HEK293 (cell line): ENCODE measurements around the gene UPK3A.
A peak's percentile ranks its signal among the peaks of the same experiment; 100 is the strongest.

Experiments
- CTCF ChIA-PET: fragments of 350-600 bp; formaldehyde crosslinking; extraction: SDS; loops from one replicate; lab custom pipeline; 2021; ENCODE audit warnings: antibody characterized with exemption; lab: Yijun Ruan, JAX
- POLR2A ChIA-PET: fragments of 300-600 bp; formaldehyde crosslinking; extraction: SDS; loops from one replicate; lab custom pipeline; 2020; ENCODE audit warnings: antibody characterized with exemption, inconsistent platforms; lab: Yijun Ruan, JAX
- H3K27ac ChIP-seq: fragments of 200-500 bp; sonication (Bioruptor generic); 2 replicates; pipeline ENCODE4 v1.5.1; 2014; ENCODE audit warnings: low read depth, low read length, control low read depth, inconsistent platforms; ENCODE audit errors: extremely low read depth
- H3K36me3 ChIP-seq, 2 experiments: fragments of 200-500 bp in 1 of 2; sonication (Bioruptor generic) in 1 of 2; 1 replicate in 1 of 2; 2 replicates in 1 of 2; pipeline ENCODE4 v1.5.1; 2014 to 2017; ENCODE audit warnings: inconsistent platforms in 2 of 2, low read length in 2 of 2; ENCODE audit not compliant: control insufficient read depth in 2 of 2, insufficient read depth in 1 of 2
- H3K4me1 ChIP-seq: fragments of 200-500 bp; sonication (Bioruptor generic); 2 replicates; pipeline ENCODE4 v1.5.1; 2014; ENCODE audit warnings: mild to moderate bottlenecking, low read length, inconsistent platforms; ENCODE audit not compliant: control insufficient read depth, insufficient read depth
- H3K4me3 ChIP-seq: 2 replicates; pipeline ENCODE4 v1.5.1; 2011; ENCODE audit warnings: low read depth, mild to moderate bottlenecking, control low read depth, low read length, moderate library complexity
- H3K9me3 ChIP-seq: fragments of 200-500 bp; sonication (Bioruptor generic); 2 replicates; pipeline ENCODE4 v1.5.1; 2014; ENCODE audit warnings: low read depth, low read length, inconsistent platforms; ENCODE audit not compliant: control insufficient read depth, insufficient read depth
- ELK4 ChIP-seq: IDR thresholded peaks from 2 replicates; pipeline ENCODE4 v1.6.1; 2011; ENCODE audit warnings: mild to moderate bottlenecking, low read depth, low read length, borderline replicate concordance
- GLI4 ChIP-seq: fragments of 450-650 bp; formaldehyde crosslinking; IDR thresholded peaks from 2 replicates; pipeline ENCODE4 v1.5.1; 2016; ENCODE audit warnings: missing biosample characterization, missing genetic modification characterization
- PRDM1 ChIP-seq: fragments of 450-650 bp; formaldehyde crosslinking; IDR thresholded peaks from 2 replicates; pipeline ENCODE4; 2016; ENCODE audit warnings: missing biosample characterization, missing genetic modification characterization
- ZNF18 ChIP-seq: fragments of 450-650 bp; formaldehyde crosslinking; IDR thresholded peaks from 2 replicates; pipeline ENCODE4 v1.5.1; 2016; ENCODE audit warnings: missing biosample characterization, missing genetic modification characterization
- ZNF791 ChIP-seq: fragments of 450-650 bp; formaldehyde crosslinking; IDR thresholded peaks from 2 replicates; pipeline ENCODE4 v1.5.1; 2016; ENCODE audit warnings: missing biosample characterization, missing genetic modification characterization
- ZNF843 ChIP-seq: fragments of 450-650 bp; formaldehyde crosslinking; IDR thresholded peaks from 2 replicates; pipeline ENCODE4 v1.5.1; 2016; ENCODE audit warnings: missing biosample characterization, missing genetic modification characterization

UPK3A gene

GRCh38 chr22:45343143-45343542 lies 58.4 kb downstream of the UPK3A start (continued):
- TF ChIP-seq GLI4 (tag by site-specific recombination) (no peak), ELK4 (no peak), ZNF791 (tag by site-specific recombination) (no peak)

- TF ChIP-seq ZNF18 (tag by site-specific recombination) (peak; percentile 67; the same call in 1 of the 2 replicates), PRDM1 (tag by site-specific recombination) (peak; percentile 16; the same call in 1 of the 2 replicates), ZNF843 (tag by site-specific recombination) (no peak)
- TF ChIP-seq, all 188 proteins: peak for 2
- no peaks in the 10 kb centered on the region for H3K4me1 ChIP-seq
- ChIA-PET POLR2A (no interaction called here), CTCF (interaction anchor here (0.6 to 0.7 kb wide), 2 partner anchors 64 to 76 kb away, joined by 3 to 5 read pairs; no protein-coding TSS in a partner anchor)
- H3K4me3 ChIP-seq = no peak overlapping the region
- H3K27ac ChIP-seq = no peak overlapping the region
- H3K36me3 ChIP-seq = peaks cover 15 to 43% of the 10 kb centered on the region in 2 experiments
- no peaks in the 10 kb centered on the region for H3K9me3 ChIP-seq
Observed at GRCh38 chr22:45344334-45344733, 59.6 kb downstream of the UPK3A start.
